Lower lobe of right lung (tissue), 2 donors: ENCODE measurements around the gene PPID. TPM values are rescaled to one million over a fixed set of nuclear protein-coding genes. Genes with fewer than 3 reads are reported as not detected.
"Not testable (repeated sequence)": the region's sequence is repeated elsewhere in the genome, so short reads cannot be mapped to it uniquely, and the experiment has no call there.

Experiments used
- ATAC-seq, 2 donors: fragments of 200-7000 bp; cut with Tn5 transposase; one replicate each; pipeline ENCODE4 v1.9.1; 2020 to 2022; ENCODE audit warnings: mild to moderate bottlenecking in 2 of 2, moderate library complexity in 2 of 2
- DNase-seq: peaks from one replicate; pipeline ENCODE4 v3.0.0-alpha.2; 2020
- H3K27ac ChIP-seq: fragments of 200-600 bp; one replicate; pipeline ENCODE4 v1.8.0; 2022
- H3K27me3 ChIP-seq: fragments of 200-600 bp; one replicate; pipeline ENCODE4 v1.8.0; 2022; ENCODE audit warnings: low read depth
- H3K36me3 ChIP-seq: fragments of 200-600 bp; one replicate; pipeline ENCODE4 v1.8.0; 2022; ENCODE audit warnings: mild to moderate bottlenecking
- H3K4me1 ChIP-seq: fragments of 200-600 bp; one replicate; pipeline ENCODE4 v1.8.0; 2022
- H3K4me3 ChIP-seq: fragments of 200-600 bp; one replicate; pipeline ENCODE4 v1.8.0; 2022; ENCODE audit warnings: mild to moderate bottlenecking
- H3K9me3 ChIP-seq: fragments of 200-600 bp; one replicate; pipeline ENCODE4 v1.8.0; 2022
- intact Hi-C: fragments of 100-400 bp; cut with DNase I; formaldehyde crosslinking; loops from one replicate; pipeline ENCODE4 v1.11.0; 2022
- total RNA-seq: library from RNA; stranded (reverse); fragmentation: NEBNext Ultra II Directional; extraction: Animal tissue kit (Norgen Biotek cat#: 25700); gene quantifications from one replicate; pipeline ENCODE4 v1.2.1, GENCODE V29; 2021
- TF ChIP-seq, protein P1 (sequence below): fragments of 200-600 bp; IDR thresholded peaks from one replicate; pipeline ENCODE4 v1.8.0; 2022; ENCODE audit warnings: antibody characterized with exemption, mild to moderate bottlenecking
- donor health status: DM: no; HTN: yes; CAD: no; lungs with severe emphysema.

PPID gene
- total RNA-seq, 1 donor from 2014 or later: 23.2 TPM

DNA sequence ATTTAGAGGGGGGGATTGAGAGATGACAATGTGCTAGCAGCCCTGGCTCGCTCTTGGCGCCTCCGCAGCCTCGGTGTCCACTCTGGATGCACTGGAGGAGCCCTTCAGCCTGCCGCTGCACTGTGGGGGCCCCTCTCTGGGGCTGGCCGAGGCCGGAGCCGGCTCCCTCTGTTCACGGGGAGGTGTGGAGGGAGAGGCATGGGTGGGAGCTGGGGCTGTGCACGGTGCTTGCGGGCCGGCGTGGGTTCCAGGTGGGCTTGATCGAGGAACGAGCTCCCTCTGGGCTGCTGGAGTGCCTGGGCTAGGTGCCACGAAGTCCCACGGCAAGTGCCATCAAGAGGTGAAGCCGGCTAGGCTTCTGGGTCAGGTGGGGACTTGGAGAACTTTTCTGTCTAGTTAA is 58.4 kb downstream of the PPID start:
- intact Hi-C loops: no loop called here
- TF ChIP-seq, protein P1, sequence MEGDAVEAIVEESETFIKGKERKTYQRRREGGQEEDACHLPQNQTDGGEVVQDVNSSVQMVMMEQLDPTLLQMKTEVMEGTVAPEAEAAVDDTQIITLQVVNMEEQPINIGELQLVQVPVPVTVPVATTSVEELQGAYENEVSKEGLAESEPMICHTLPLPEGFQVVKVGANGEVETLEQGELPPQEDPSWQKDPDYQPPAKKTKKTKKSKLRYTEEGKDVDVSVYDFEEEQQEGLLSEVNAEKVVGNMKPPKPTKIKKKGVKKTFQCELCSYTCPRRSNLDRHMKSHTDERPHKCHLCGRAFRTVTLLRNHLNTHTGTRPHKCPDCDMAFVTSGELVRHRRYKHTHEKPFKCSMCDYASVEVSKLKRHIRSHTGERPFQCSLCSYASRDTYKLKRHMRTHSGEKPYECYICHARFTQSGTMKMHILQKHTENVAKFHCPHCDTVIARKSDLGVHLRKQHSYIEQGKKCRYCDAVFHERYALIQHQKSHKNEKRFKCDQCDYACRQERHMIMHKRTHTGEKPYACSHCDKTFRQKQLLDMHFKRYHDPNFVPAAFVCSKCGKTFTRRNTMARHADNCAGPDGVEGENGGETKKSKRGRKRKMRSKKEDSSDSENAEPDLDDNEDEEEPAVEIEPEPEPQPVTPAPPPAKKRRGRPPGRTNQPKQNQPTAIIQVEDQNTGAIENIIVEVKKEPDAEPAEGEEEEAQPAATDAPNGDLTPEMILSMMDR: no peak
- DNase-seq (no peak), ATAC-seq (no peak)
- H3K36me3 ChIP-seq: no peaks in the 10 kb centered on the region
- no peak overlapping the region for H3K27ac ChIP-seq
- no peaks in the 10 kb centered on the region for H3K9me3 ChIP-seq
- no peak overlapping the region for H3K4me3 ChIP-seq
- peaks cover 3% of the 10 kb centered on the region for H3K4me1 ChIP-seq
- H3K27me3 ChIP-seq: no peaks in the 10 kb centered on the region

DNA sequence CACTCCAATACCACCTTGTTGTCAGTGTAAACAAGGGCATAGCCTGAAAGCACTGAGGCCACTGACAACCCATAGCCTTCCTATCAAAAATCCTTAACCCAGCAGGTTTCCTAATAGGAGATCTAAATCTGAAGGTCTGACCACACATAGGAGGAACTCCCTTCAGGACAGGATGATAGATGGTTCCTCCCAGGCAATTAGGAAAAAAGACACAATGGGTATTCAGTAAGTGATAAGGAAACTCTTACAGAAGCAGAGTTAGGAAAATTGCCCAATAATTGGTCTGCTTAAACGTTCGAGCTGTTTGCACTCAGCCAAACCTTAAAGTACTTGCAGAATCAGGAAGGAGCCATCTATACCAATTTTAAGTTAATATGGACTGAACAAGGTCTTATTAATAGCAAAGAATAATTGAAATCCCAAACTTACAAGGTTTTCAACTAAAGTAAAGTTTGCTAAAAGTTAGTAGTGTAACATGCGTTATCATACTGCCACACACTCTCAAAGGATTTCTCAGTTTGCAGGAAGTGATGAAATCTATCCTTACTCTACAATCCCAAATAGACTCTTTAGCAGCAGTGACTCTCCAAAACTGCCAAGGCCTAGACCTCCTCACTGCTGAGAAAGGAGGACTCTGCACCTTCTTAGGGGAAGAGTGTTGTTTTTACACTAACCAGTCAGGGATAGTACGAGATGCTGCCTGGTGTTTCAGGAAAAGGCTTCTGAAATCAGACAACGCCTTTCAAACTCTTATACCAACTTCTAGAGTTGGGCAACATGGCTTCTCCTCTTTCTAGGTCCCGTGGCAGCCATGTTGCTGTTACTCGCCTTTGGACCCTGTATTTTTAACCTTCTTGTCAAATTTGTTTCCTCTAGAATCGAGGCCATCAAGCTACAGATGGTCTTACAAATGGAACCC is 59.2 kb downstream of the PPID start:
- H3K27ac ChIP-seq, H3K4me3 ChIP-seq, ATAC-seq, H3K9me3 ChIP-seq, H3K36me3 ChIP-seq, H3K27me3 ChIP-seq, intact Hi-C loops, H3K4me1 ChIP-seq, DNase-seq: not testable (repeated sequence)

- ATAC-seq, H3K9me3 ChIP-seq, H3K4me1 ChIP-seq, DNase-seq, intact Hi-C loops, H3K36me3 ChIP-seq, H3K27ac ChIP-seq, H3K27me3 ChIP-seq, H3K4me3 ChIP-seq: not testable (repeated sequence)
These were observed 59.9 kb downstream of the PPID start for GRCh38 chr4:158663255-158663654.

Other genes starting within 250 kb of the PPID start
- gene RXFP1, start 201.5 kb downstream of the PPID start, total RNA-seq: 6.9 TPM
- 4.0 TPM for gene C4orf46, start 51.5 kb downstream of the PPID start, total RNA-seq
- gene ETFDH, start 51.1 kb downstream of the PPID start, total RNA-seq: 27.7 TPM
- 90.7 TPM for gene FNIP2, start 45.6 kb upstream of the PPID start, total RNA-seq